HG02798 (cell line): Measurements from ENCODE around the gene ACO2.
"Not testable (repeated sequence)": the region's sequence is repeated elsewhere in the genome, so short reads cannot be mapped to it uniquely, and the experiment has no call there.

Source experiments
- ATAC-seq: cut with Tn5 transposase; IDR thresholded peaks from one replicate; pipeline ENCODE4 v1.9.1; 2021; ENCODE audit warnings: mild to moderate bottlenecking; ENCODE audit not compliant: unreplicated experiment, poor library complexity

The ACO2 gene

DNA sequence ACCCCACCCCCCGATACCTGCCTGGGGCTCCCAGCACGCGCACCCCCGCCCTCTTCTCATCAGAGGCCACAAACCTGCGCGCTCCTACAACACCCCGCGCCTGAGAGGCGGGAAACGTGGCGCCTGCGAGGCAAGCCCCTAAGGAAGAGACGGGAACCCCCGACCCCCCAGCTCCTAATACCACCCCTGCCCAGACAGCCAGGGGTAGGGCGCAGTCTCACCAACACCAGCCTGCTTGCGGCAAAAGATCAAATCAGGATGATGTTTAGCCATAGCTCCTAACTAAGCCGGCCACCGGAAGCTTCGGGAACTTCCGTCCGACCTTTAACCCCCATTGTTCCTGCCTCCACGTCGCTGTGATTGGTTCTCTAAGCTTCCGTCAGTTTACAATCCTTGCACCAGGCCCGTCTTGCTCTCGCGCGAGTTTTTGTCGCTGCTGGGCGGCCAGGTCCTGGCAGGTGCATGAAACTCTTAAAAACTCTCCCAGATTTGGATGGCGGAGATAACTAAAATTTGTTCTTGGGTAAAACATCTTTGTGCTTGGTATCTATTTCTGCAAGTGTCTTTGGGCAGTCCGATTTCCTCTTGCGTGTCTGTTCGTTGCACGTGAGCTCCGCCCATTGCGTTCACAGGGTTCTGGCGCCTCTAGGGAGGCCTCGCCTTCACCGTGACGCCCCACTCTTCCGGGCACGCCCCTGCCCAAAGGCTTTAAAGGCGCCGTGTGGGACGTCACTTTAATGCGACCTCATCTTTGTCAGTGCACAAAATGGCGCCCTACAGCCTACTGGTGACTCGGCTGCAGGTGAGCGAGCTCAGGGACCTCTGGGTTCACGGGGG, at the start of gene ACO2, which contains the start of gene PHF5A:
TSS of gene ACO2 (plus strand) at position 737 of the 837 bp plus-strand sequence. CDS start at position 767, 30 bp downstream.
TSS of gene PHF5A (minus strand) at position 312 of the 837 bp plus-strand sequence. CDS start at position 273, 39 bp downstream.
- ATAC-seq, result peak; percentile 91

DNA sequence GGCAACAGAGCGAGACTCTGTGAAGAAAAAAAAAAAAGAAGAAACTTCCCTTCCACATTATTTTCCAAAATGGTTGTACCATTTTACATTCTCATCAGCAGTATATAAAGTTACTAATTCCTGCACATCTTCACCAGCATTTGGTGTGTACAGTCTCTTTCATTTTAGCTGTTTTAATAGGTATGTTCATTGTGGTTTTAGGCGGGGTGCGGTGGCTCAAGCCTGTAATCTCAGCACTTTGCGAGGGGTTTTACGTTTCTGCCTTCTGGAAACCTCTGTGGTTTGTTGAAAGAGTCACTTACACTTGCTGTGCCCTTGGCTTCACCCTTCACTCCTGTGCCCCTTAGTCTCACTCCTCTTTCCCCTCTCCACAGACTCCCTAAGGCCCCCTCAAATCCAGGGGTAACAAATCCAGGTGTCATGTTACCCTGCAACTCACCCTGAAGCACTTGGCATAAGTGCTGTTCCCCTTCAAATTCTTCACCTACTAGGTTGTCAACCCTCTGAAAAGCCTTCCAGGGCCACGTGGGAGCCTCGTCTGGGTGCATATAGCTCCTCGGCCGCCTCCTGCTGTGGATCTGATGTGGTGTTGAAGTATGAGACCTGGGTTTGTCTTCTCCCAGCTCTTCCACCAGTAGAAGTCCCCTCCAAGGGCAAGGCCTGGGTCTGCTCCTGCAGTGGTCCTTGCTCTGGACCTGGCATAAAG, 43.1 kb upstream of the ACO2 start:
- no peak for ATAC-seq

DNA sequence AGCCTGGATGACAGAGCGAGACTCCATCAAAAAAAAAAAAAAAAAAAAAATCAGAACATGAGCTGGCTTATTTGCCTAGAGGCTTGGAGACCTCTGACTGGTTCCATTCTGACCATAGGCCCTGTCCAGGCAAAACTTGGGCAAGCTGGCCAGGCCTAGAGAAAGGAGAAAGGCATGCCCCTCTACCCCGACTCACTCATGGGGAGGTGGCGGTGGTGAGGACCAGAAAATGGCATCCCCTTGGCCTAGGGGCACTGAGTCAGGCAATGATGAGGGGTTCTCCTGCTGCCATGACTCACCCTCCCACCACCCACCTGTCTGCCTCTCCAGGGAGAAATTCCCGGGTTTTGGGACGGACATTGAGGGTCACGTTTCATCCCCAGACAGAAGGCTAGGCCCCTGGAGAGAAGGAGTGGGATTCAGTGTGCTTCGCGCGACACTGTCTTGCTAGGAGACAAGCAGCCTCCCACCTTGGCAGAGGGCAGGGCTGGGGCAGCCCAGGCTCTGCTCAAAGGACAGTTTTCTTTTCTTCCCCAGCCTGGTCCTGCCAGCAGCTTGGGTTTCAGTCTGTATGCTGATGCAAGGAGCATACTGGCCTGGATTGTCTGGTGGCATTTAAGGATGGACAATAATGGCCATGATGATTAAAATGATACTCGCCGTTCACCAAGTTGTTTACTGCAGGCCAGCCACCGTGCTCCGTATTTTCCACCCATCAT, 39.5 kb upstream of the ACO2 start:
- ATAC-seq, result no peak

DNA sequence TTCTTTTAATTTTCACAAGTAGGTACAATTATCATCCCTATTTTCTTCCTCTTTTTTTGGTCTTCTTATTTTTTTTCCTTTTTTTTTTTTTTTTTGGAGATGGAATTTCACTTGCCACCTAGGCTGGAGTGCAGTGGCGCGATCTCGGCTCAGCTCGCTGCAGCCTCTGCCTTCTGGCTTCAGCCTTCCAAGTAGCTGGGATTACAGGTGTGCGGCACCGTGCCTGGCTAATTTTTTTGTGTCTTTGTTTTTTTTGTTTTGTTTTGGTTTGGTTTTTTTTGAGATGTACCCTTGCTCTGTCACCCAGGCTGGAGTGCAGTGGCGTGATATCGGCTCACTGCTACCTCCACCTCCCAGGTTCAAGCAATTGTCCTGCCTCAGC, 39.0 kb upstream of the ACO2 start:
- no peak for ATAC-seq

DNA sequence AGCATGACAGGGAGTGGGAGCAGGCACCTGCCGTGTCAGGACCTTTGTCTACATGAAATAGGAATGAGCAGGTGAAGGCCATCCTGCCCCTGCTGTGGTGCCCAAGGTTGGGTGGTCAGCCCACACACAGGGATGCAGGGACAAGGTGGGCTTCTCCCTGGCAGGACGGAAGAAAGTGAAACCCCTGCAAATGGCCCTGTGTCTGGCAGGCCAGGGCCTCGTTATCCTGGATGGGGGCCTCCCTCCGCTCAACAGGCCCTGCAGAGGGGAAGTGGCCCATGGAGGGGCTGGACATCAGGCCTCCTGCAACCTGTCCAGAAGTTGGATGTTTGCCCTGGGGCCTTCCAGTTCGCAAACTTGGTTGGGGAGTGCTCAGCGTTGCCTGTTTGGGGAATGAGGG, 37.3 kb upstream of the ACO2 start:
- ATAC-seq, result no peak

DNA sequence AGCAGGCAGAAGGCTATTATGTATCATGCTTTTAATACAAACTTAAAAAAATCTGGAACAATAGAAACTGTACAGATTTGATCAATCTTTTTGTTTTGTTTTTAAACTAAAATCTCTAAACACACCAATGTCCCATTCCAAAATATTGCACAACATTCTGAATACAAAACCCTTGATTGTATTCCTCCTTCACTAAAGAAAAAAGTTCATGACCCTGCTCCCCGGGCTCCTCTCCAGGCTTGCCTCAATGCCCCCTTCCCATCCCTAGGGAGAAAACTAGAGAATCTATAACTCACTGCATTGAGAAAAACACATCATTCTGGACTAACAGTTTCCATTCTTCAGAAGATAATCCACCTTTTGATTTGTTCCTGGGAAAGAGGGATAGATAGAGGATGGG, 35.4 kb upstream of the ACO2 start:
- not testable (repeated sequence) for ATAC-seq

DNA sequence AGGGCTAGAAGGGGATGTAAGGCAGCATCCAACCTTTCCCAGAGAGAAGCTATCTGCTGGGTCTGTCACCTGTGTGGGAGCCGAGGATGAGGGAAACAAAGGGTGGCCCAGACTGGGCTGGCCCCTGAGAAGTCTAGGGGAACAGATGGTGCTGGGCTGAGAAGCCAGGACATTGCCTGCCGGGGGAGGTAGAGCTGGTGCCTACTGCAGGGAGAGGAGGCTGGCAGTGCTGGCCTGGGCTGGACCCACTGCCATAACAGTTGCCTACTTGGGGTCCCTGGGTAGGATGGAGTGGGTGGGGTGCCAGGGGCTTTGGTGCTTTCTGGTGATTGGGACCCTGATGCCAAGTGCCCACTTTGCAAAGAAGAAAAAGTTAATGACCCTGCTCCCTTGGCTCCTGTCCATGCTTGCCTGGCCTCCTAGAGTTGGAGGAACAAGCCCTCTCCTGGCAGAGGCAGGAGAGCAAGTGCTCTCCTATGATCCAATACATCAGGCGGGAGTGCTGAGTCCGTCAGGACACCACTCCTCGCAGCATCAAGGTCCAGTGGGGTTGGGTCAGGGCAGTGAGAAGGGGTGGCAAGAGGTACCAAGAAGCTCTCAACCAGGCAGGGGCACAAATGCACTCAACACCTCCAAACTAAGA, 34.4 kb upstream of the ACO2 start:
- not testable (repeated sequence) for ATAC-seq

DNA sequence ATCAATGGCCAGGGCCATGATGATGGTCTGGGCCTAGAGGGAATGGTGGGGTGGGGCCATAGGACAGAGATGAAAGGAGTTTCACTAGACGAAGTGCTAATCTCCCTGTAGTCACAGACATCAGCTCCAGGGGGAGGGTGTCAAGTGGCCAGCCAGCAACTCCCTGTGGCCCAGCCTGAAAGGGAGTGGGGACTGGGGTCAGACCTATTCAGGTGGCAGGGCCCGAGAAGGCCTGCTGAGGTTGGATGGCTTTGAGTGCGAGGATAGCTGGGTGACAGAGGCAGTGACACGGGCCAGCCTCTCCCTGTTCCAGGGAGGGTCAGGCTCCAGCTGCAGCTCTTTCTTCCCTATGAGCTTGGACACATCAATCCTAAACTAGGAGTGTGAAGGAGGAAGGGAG, 33.4 kb upstream of the ACO2 start:
- no peak for ATAC-seq

DNA sequence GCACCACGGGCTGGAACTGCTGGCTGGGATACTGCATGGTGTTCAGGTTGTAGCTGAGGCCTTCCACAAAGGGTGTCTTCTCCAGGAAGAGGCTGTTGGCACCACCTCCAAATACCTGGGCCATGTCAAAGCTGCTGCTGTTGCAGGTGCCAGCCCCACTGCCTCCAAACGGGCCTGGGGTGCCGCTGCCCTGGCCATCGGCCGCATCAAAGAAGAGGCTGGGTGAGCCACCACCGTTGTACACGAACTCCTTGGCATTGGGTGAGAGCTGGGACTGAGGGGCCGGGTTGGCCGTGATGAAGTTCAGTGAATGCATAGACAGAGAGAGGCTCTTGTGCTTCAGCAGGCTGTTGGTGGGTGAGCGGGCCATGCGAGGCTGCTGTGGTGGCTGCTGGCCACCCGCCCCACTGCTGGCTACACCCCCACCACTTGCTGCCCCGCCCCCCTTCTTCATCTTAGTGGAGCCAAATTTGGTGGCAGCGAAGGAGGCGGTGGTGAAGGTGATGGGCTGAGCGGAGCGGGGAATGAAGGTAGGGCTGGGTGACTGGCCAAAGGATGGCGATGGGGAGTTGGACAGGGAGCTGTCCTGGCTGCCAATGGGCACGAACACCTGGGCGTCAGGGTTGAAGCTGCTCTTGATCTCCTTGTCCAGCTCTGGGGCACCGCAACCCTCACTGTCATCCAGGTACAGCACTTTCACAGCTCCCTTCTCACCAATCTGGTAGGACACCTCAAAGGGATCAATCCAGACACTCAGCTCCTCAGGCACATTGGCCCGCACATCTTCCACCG, 32.4 kb upstream of the ACO2 start:
- no peak for ATAC-seq

DNA sequence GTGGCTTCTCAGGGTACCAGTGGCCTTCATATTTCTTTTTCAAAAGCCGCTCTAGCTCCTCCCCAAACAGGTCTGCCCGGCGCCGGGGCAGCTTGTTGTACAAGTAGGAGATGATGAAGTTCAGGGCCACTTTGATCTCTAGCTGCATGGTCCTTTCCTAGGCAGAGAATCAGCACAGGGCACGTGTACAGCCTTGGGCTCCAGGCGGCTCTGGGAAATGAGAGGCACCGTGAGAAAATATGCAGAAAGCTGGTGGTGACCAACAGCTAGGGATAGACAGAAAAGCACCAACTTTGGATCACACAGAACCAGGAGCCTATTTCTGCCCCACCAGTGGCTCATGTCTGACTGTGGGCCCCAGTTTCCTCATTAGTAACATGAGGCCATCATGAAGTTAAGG, 31.7 kb upstream of the ACO2 start:
- no peak for ATAC-seq

DNA sequence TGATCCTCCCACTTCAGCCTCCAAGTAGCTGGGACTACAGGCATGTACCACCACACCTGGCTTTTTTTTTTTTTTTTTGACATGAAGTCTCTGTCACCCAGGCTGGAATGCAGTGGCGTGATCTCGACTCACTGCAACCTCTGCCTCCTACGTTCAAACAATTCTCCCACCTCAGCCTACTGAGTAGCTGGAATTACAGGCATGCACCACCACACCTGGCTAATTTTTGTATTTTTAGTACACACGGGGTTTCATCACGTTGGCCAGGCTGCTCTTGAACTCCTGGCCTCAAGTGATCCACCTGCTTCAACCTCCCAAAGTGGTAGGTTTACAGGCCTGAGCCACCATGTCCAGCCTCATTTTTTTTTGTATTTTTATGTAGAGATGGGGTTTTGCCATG, 28.4 kb upstream of the ACO2 start:
- ATAC-seq, result not testable (repeated sequence)

DNA sequence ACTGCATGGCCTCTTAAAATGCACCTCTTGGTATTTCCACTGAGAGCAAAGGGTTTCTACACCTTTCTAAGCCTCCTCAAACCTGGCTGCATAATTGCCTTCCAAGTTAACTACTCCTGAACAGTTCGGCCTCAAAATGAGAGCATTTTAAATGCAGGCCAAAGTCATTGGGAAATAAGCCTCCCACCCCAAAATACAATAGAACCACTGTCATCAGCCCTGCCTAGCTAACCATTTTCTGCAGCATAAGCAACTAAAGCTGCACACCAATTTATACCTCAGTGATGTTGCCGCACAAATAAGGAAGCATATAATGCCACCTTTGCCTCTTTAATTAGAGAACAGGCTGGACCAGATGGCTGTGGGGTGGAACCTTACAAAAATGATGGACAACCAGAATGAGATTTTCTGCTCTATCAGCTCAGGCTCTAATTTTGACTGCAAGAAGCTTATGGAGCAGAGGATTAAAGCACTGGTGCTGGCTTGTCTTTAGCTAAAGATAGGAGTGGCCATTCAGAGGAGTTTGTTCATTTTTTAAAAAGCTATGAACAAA, 26.6 kb upstream of the ACO2 start:
- ATAC-seq, result no peak

DNA sequence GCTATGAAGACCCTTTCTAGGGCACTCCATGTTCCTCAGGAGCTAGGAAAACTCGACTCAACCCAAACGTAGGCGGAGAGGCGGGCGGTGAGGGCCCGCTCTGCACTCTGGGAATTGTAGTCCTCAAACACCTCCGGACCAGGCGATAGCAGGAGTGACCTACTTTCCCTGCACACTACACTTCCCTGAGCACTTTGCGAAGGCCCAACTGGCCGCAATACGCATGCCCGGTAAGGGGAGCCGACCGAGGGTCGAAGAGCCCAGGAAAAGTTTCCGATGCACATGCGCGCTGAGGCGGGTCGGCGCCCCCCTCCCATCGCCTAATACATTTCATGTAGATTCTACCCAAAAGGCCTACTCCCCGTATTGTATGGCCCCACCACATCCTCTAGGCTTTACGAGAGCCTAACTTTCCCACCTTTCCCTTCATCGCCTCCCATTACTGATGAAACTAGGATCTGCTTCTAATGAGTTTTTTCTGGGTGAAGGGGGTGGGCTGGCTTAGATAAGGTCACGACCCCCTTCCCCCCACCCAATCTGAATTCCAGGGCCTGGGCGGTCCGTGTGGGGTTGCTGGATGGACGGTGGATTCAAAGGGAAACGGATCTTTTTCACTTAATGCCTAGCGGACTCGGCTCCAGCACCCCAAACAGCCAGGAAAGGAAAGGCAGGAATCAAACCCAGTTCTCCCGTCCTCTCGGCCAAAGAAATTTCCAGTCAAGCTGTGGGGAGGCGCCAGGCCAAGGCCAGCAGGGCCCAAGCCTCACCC, 24.4 kb upstream of the ACO2 start:
- ATAC-seq, result peak; percentile 59

DNA sequence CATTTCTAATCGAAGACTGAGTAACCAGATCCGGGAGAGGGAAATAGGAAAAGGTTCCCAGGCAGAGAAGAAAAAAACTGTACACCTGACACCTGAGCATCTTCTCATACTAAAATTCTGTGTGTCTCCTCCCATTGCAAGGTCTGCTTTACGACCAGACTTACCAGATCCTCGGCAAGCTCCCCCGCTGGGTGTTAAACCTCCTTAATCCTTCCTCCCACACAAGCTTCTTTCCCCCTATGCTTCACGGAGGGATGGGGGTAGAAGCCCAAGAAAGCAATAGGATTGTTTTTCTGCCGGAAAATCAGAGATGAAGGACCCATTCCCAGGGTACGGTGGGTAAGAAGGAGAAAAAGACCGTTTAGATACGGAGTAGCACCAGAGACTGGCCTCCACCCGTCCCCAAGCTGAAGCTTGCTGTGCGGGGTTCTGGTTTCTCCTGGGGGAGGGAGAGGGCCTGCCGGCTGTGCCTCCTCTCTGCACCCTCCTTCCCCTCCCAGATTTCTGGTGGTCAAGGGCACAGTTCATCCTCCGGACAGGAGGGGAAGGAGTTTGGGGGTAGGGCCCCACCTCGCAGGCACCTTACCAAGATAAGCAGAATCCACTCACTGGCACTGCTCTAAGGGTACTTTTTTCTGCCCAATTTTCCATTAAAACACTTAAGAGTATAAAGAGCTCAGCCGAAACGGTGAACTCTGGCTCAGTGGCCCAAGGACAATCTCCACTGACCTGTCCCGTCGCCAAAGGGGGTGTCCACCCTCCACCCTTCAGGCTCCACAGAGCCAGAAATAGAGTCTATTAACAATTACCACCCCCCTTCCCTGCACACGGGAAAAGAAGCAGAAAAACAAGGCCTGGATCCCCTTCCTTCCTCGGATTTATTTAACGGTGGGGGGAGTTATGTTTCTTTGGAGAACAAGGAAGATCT, 23.5 kb upstream of the ACO2 start:
- no peak for ATAC-seq

DNA sequence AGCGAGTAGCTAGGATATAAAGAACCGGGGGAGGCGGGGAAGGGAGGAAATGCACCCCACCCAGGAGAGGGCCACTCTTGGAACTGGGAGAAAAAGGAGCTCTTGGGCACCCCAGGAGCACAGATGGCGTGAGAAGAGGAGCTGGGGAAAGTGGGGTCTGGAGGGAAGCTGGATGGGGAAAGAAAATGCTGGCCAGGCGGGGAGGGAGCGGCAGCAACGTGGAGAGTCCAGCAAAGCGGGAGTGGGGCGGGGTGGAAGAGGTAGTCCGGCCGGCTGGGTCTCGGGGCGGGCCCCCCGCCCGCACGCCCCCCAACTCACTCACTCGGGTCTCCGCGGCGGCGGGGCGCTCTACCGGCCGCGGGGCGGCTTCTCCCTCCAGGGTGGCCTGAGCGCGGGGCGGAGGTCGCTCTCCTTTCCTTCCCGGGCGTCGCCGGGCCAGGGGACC, 22.8 kb upstream of the ACO2 start:
- ATAC-seq, result no peak

DNA sequence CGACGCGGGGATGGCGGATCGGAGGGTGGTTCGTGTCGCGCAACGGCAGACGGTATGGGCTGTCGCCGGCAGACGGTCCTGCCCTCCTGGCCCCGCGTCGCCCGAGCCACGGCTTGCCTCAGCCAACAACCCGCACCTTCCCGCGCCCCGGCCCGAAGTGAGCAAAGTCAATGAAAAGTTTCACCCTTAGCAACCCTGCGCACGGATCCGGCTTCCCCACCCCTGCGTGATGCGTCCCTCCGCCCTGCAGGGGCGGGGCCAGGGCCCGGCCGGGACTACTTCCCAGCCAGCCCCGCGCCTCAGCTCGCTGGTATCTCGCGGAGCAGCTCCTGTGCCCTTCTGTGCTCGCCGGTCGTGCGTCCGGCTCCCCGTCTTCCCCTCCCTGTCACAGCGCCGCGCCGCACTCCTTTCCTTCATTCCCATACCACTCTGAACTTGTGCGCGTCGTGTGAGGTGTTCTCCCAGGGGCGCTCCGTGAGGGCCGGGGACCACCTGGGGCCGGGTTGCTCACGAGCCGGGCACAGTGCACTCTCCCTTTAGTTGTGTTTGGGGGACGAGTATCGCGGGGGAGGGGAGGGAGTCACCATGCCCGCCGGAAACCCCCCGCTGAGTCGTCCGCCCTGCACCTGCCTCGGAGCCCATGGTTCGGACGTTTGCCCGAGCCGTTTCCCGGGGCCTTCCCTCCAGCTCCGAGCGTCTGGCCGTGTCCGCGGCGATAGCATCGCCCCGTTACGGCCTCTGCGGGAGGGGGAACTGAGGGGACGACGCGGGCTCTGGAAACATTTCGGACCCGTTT, 22.1 kb upstream of the ACO2 start, which contains the start of gene TOB2:
TSS of gene TOB2 (minus strand) at position 163 of the 796 bp plus-strand sequence. CDS start 9,456 bp downstream, outside the sequence.
- ATAC-seq, result peak; percentile 50
